WERI-Rb-1 (cell line): Measurements from ENCODE around the gene DCTN4.

Experiments
- DNase-seq: peaks from one replicate; pipeline ENCODE4 v3.0.0-alpha.2; 2020
- H3K27ac ChIP-seq: fragments of 250-450 bp; sonication (Bioruptor Pico); 2 replicates; pipeline ENCODE4 v1.5.1; 2020; ENCODE audit warnings: mild to moderate bottlenecking, moderate library complexity
- H3K27me3 ChIP-seq: fragments of 250-450 bp; sonication (Bioruptor Pico); 2 replicates; pipeline ENCODE4 v1.5.1; 2021; ENCODE audit warnings: mild to moderate bottlenecking, low read depth, moderate library complexity; ENCODE audit not compliant: insufficient read depth, severe bottlenecking
- H3K36me3 ChIP-seq: fragments of 250-450 bp; sonication (Bioruptor Pico); 2 replicates; pipeline ENCODE4 v1.5.1; 2020; ENCODE audit warnings: mild to moderate bottlenecking, moderate library complexity
- H3K4me3 ChIP-seq: 2 replicates; pipeline ENCODE4 v1.5.1; 2011; ENCODE audit warnings: low read depth, mild to moderate bottlenecking, control low read depth, low read length
- H3K9me3 ChIP-seq: fragments of 250-450 bp; sonication (Bioruptor Pico); 2 replicates; pipeline ENCODE4 v1.5.1; 2021; ENCODE audit warnings: mild to moderate bottlenecking, moderate library complexity; ENCODE audit not compliant: severe bottlenecking
- TF ChIP-seq, protein P1 (sequence below): IDR thresholded peaks from 2 replicates; pipeline ENCODE4 v1.5.1; 2011; ENCODE audit warnings: low read depth, mild to moderate bottlenecking, control low read depth, inconsistent platforms, low read length

The DCTN4 gene

DNA sequence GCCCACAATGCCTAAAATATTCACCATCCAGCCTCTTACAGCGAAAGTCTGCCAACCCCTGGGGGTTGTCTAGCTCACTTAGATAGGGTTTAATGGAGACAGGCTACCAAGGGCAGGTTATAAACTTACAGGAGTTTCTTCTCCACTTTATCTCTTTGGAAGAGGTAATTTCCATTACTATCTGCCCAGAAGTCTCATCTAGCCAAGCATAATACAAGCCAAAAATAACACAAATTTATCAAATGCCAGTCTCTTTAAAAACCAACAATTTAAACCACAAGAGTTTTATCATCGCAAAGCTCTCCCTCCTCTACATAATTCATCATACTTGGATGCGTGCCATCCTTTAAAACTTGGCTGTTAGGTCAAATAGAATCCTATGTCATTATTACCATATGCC is 64.2 kb downstream of the DCTN4 start:
- peaks cover 88% of the 10 kb centered on the region for H3K36me3 ChIP-seq
- no peak overlapping the region for H3K4me3 ChIP-seq
- no peaks in the 10 kb centered on the region for H3K9me3 ChIP-seq
- no peak overlapping the region for H3K27ac ChIP-seq
- TF ChIP-seq, protein P1, sequence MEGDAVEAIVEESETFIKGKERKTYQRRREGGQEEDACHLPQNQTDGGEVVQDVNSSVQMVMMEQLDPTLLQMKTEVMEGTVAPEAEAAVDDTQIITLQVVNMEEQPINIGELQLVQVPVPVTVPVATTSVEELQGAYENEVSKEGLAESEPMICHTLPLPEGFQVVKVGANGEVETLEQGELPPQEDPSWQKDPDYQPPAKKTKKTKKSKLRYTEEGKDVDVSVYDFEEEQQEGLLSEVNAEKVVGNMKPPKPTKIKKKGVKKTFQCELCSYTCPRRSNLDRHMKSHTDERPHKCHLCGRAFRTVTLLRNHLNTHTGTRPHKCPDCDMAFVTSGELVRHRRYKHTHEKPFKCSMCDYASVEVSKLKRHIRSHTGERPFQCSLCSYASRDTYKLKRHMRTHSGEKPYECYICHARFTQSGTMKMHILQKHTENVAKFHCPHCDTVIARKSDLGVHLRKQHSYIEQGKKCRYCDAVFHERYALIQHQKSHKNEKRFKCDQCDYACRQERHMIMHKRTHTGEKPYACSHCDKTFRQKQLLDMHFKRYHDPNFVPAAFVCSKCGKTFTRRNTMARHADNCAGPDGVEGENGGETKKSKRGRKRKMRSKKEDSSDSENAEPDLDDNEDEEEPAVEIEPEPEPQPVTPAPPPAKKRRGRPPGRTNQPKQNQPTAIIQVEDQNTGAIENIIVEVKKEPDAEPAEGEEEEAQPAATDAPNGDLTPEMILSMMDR: no peak
- H3K27me3 ChIP-seq: no peaks in the 10 kb centered on the region
- no peak for DNase-seq

DNA sequence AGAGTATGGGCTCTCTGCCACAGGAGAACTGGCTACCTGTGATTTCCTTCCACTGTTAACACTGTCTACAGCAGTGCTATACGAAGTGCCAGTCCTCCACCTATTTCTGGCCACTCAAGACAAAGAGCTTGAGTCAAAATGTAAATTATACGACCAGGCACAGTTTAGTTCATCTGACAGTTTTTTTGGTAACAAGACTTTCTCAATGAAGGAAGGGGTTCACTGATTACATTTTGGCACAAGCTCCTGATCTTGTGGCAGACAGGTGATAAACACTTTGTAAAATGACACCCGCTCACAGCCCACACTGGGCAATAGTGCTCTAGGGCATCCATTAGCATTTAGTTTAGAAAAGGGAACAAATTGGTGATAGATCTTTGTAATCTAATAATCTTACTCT is 66.5 kb downstream of the DCTN4 start:
- Histone ChIP-seq H3K27ac (no peak overlapping the region), H3K27me3 (no peaks in the 10 kb centered on the region), H3K4me3 (no peak overlapping the region), H3K9me3 (no peaks in the 10 kb centered on the region), H3K36me3 (peaks cover 69% of the 10 kb centered on the region)
- DNase-seq: no peak
- TF ChIP-seq, protein P1: no peak

DNA sequence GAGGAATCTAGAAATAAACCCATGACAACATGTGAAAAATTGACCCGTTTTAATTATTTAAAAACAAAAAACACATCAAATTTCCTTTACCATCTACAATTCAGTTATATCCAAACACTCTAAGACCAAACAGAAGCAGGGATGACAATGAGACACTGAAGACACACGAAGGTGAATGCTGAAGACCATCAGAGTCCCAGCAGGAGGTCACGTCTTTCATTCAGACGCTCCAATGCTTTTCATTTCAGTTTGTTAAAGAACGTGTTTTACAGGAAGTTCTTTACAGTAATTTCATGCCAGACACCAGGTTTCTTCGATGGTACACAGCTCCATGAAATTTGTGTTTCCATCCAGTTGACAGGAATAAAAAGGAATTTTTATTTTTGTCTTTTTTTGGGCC is 68.1 kb downstream of the DCTN4 start:
- peaks cover 54% of the 10 kb centered on the region for H3K36me3 ChIP-seq
- TF ChIP-seq, protein P1: no peak

DNA sequence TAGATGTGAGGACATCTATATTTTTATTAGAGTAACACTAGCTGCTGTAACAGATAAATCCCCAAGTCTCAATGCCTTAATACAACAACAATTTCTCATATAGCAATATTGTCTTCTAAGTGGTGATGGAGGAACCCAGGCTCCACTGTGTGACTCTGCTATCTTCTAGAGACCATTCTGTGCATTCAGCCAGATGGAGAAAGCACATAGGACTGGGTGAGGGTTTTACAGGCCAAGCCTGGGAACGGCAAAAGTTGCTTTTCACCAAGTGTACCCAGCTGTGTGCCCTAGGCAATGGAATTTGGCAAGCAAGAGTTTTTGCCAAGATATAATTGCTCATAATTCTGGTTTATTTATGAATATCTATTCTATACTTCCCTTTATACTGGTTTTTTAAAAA is 69.7 kb downstream of the DCTN4 start:
- Histone ChIP-seq H3K27me3 (no peaks in the 10 kb centered on the region), H3K36me3 (peaks cover 37% of the 10 kb centered on the region), H3K27ac (no peak overlapping the region), H3K4me3 (no peak overlapping the region), H3K9me3 (no peaks in the 10 kb centered on the region)
- TF ChIP-seq, protein P1: no peak
- no peak for DNase-seq

More for the DNA sequence above, 68.1 kb downstream of the DCTN4 start:
- no peak overlapping the region for H3K4me3 ChIP-seq
- H3K27ac ChIP-seq: no peak overlapping the region
- no peaks in the 10 kb centered on the region for H3K27me3 ChIP-seq
- DNase-seq: no peak
- no peaks in the 10 kb centered on the region for H3K9me3 ChIP-seq

DNA sequence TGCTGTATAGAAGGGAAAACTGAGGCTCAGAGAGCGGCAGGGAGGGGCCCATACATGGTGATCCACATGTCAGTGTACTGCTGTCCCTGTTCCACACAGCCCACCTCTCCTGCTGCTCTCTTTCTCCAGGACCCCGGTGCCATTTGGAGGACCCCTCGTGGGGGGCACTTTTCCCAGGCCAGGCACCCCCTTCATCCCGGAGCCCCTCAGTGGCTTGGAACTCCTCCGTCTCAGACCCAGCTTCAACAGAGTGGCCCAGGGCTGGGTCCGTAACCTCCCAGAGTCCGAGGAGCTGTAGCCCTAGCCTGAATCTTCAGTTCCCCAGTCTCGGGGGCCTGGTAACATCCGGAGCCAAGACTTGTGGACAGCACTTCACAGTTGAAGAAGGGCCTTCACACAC is 82.2 kb downstream of the DCTN4 start:
- Histone ChIP-seq H3K27me3 (no peaks in the 10 kb centered on the region), H3K4me3 (no peak overlapping the region), H3K9me3 (no peaks in the 10 kb centered on the region), H3K27ac (no peak overlapping the region), H3K36me3 (no peaks in the 10 kb centered on the region)
- DNase-seq: no peak
- TF ChIP-seq, protein P1: no peak

DNA sequence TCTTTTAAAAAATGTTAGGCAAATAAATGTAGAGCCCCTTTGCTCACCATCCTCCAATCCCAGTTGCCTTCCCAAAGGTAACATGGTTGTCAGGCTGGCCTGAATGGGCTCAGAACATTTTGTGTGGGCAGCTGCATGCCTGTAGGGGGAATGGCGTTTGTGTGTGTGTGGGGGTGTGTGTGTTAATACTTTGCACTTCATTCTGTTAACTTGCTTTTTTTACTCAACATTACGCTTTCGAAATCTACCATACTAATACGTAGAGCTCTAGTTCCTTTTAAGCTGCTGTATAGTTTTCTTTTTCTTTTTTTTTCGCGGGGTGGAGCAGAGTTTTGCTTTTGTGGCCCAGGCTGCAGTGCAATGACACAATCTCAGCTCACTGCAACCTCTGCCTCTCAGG is 83.7 kb downstream of the DCTN4 start:
- Histone ChIP-seq H3K27me3 (no peaks in the 10 kb centered on the region), H3K27ac (no peak overlapping the region), H3K9me3 (no peaks in the 10 kb centered on the region), H3K4me3 (no peak overlapping the region), H3K36me3 (no peaks in the 10 kb centered on the region)
- DNase-seq: no peak
- TF ChIP-seq, protein P1: no peak
